Measurements from ENCODE around the gene CFAP251.

- TF ChIP-seq POLR2A (IDR thresholded peaks at IDR 0.05) (no peak), CTCF (IDR thresholded peaks at IDR 0.05) (no peak), EP300 (IDR thresholded peaks at IDR 0.05; ENCODE audit: low read depth) (no peak)
Observed at GRCh38 chr12:121953695-121954094, 35.3 kb downstream of the CFAP251 start.

Data from transverse colon (tissue), 3 donors.